Measurements from ENCODE around the gene POLDIP2.

POLDIP2 gene

GRCh38 chr17:28390141-28390540 lies 32.8 kb upstream of the POLDIP2 start:
- no peak for DNase-seq

GRCh38 chr17:28388106-28388505 lies 30.8 kb upstream of the POLDIP2 start:
- no peak for DNase-seq

GRCh38 chr17:28386391-28386790 lies 29.1 kb upstream of the POLDIP2 start:
- DNase-seq = no peak

GRCh38 chr17:28385406-28385805 lies 28.1 kb upstream of the POLDIP2 start:
- peak; percentile 72 for DNase-seq

GRCh38 chr17:28385037-28385400 lies 27.7 kb upstream of the POLDIP2 start:
- DNase-seq = peak; percentile 72

- DNase-seq = peak; percentile 88
These were observed 27.1 kb upstream of the POLDIP2 start for GRCh38 chr17:28384281-28385036.

- no peak for DNase-seq
These were observed 24.0 kb upstream of the POLDIP2 start for GRCh38 chr17:28381141-28381825.

- DNase-seq = no peak
These were observed 22.8 kb upstream of the POLDIP2 start for GRCh38 chr17:28379814-28380801.

- peak; percentile 10 for DNase-seq
These were observed 15.6 kb upstream of the POLDIP2 start for GRCh38 chr17:28372945-28373274.

GRCh38 chr17:28372203-28372944 lies 15.0 kb upstream of the POLDIP2 start:
- peak; percentile 43 for DNase-seq

- peak; percentile 97 for DNase-seq
These were observed 14.2 kb upstream of the POLDIP2 start, which contains the start of gene SARM1 for GRCh38 chr17:28371245-28372202. TSS of gene SARM1 (plus strand) at chr17:28371694. CDS start at chr17:28372033, 339 bp downstream.

- no peak for DNase-seq
These were observed 13.4 kb upstream of the POLDIP2 start for GRCh38 chr17:28370744-28371103.

- DNase-seq = peak; percentile 78
These were observed 12.9 kb upstream of the POLDIP2 start, which contains the start of gene VTN for GRCh38 chr17:28370035-28370743. TSS of gene VTN (minus strand) at chr17:28370307. CDS start at chr17:28370203, 104 bp downstream.

GRCh38 chr17:28369684-28370034 lies 12.3 kb upstream of the POLDIP2 start:
- DNase-seq = no peak

- no peak for DNase-seq
These were observed 11.8 kb upstream of the POLDIP2 start for GRCh38 chr17:28368915-28369683.

GRCh38 chr17:28368306-28368831 lies 11.0 kb upstream of the POLDIP2 start:
- DNase-seq = no peak

GRCh38 chr17:28367641-28368305 lies 10.4 kb upstream of the POLDIP2 start:
- no peak for DNase-seq

GRCh38 chr17:28366605-28367004 lies 9.3 kb upstream of the POLDIP2 start:
- no peak for DNase-seq

- no peak for DNase-seq
These were observed 8.2 kb upstream of the POLDIP2 start for GRCh38 chr17:28365487-28365886.
